Left ventricle myocardium superior (tissue), 1 donor: ENCODE data around the gene ACD. TPM values are rescaled to one million over a fixed set of nuclear protein-coding genes. Genes with fewer than 3 reads are reported as not detected.

Experiments
- total RNA-seq: library from RNA; stranded (reverse); fragmentation: NEBNext Ultra II Directional; extraction: Animal tissue kit (Norgen Biotek cat#: 25700); gene quantifications from one replicate; pipeline ENCODE4 v1.2.1, GENCODE V29; 2021
- donor health status: DM: no; HTN: yes; CAD: no; lungs with severe emphysema.

The ACD gene
- total RNA-seq, 1 donor from 2014 or later: 7.8 TPM

Other genes with a start within 250 kb of the ACD start
- gene ZDHHC1, start 243.8 kb downstream of the ACD start, total RNA-seq: 3.5 TPM
- 0.89 TPM for gene HSD11B2, start 229.1 kb downstream of the ACD start, total RNA-seq
- gene ATP6V0D1, start 179.1 kb downstream of the ACD start, total RNA-seq: 66.6 TPM
- not detected for gene AGRP, start 176.7 kb downstream of the ACD start, total RNA-seq
- gene RIPOR1, start 131.4 kb downstream of the ACD start, total RNA-seq: 76.1 TPM
- gene CTCF, start 97.7 kb downstream of the ACD start, total RNA-seq: 32.8 TPM
- 0.94 TPM for gene CARMIL2, start 15.1 kb downstream of the ACD start, total RNA-seq
- 3.7 TPM for gene PARD6A, start 700 bp upstream of the ACD start, total RNA-seq
- gene ENKD1, start 6.5 kb upstream of the ACD start, total RNA-seq: 9.8 TPM
- gene C16orf86, start 6.6 kb upstream of the ACD start, total RNA-seq: 2.2 TPM
- 8.1 TPM for gene GFOD2, start 59.1 kb upstream of the ACD start, total RNA-seq
- gene RANBP10, start 146.3 kb upstream of the ACD start, total RNA-seq: 11.8 TPM
- 0.37 TPM for gene TSNAXIP1, start 146.6 kb upstream of the ACD start, total RNA-seq
- gene THAP11, start 182.1 kb upstream of the ACD start, total RNA-seq: 32.6 TPM
- gene NUTF2, start 186.7 kb upstream of the ACD start, total RNA-seq: 84.4 TPM
- 20.8 TPM for gene CENPT, start 187.4 kb upstream of the ACD start, total RNA-seq
- 31.8 TPM for gene EDC4, start 212.8 kb upstream of the ACD start, total RNA-seq
- not detected for gene NRN1L, start 224.6 kb upstream of the ACD start, total RNA-seq
- 18.1 TPM for gene PSKH1, start 233.0 kb upstream of the ACD start, total RNA-seq